AG08396 (cell line): ENCODE data around the gene DRGX.

ENCODE experiments used
- DNase-seq: peaks from one replicate; pipeline ENCODE4 v3.0.0; 2012; ENCODE audit warnings: low spot score, mixed read lengths

Gene DRGX

DNA sequence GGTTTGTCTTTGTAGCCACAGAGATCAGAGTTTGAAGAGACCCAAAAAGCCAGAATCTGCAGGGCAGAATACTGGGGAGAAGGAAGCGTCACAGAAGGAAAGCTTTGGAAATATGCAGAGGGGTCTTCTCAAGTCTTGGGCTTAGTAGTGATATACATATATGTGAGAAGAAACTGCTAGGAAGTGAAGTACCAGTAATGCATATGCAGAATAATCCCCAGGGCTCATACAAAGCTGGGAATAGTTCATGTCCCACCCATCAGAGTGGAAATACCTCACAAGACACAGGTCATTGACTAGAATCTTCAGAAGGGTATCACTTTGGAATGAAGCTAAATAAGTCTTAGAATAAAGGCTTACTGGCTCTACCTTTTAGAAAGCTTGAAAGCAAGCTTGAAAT lies 57.3 kb downstream of the DRGX start:
- no peak for DNase-seq

DNA sequence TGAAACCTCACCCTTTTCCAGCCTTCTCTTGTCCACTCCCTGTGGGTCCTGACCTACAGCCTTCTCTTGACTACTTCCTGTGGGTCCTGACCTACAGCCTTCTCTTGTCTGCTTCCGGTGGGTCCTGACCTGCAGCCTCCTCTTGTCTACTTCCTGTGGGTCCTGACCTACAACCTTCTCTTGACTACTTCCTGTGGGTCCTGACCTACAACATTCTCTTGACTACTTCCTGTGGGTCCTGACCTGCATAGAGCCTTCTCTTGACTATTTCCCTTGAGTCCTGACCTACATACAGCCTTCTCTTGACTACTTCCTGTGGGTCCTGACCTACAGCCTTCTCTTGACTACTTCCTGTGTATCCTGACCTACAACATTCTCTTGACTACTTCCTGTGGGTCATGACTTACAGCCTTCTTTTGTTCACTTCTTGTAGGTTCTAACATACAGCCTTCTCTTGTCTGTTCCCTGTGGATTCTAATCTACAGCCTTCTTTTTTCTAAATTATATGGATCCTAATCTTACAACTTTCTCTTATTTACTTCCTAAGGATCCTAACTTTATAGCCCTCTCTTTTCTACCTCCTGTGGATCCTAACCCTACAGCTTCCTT lies 60.4 kb downstream of the DRGX start:
- DNase-seq, result no peak

DNA sequence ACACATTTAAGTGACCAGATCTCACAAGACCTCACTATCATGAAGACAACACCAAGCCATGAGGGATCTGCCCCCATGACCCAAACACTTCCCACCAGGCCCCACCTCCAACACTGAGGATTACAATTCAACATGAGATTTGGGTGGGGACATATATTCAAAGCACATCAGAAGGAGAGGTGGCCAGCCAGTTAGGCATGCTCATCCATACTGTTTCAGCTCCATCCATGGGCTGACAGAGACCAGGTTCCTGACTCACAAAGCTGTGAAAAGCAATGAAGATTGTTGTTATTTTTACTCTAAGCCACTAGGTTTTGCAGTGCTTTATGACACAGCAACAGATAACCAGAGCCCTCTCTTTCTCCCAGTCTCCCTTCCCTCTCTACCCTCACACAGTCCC lies 60.9 kb downstream of the DRGX start:
- no peak for DNase-seq

DNA sequence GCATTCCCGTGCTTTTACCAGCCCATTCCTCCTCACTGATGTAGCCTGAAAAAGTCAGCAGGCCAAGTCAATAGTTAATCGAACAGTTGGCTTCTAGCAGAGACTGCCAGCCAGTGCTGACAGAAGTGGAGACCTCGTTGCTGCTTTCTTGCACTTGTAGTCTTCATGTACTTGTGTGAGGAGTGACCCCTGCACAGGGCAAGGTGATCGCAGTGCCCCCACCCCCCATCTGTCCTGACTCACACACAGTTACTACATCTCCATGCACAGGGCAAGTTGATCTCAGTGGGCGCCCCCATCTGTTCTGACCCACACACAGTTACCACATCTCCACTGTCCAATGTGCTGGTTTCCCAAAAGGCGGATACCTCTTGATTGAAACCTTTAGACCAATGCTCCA lies 62.7 kb downstream of the DRGX start:
- no peak for DNase-seq

DNA sequence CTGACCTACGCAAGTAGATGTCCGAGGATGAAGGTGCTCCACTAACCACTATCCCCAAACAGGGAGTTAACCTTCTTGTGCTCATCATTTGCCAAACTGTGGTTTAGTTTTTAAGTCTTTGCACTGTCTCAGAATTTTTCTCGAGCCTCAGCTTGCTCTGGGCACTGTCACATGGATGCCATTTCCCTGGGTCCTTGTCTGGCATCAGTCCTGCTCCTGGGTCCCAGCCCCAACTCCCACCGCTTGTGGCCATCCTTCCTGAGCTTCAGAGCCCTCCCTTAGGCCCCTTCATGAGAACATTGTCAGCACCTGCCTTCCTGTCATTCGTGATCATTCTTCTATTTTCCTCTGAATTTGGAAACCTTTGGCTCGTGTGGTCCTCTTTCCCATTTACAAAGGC lies 63.1 kb downstream of the DRGX start:
- no peak for DNase-seq

DNA sequence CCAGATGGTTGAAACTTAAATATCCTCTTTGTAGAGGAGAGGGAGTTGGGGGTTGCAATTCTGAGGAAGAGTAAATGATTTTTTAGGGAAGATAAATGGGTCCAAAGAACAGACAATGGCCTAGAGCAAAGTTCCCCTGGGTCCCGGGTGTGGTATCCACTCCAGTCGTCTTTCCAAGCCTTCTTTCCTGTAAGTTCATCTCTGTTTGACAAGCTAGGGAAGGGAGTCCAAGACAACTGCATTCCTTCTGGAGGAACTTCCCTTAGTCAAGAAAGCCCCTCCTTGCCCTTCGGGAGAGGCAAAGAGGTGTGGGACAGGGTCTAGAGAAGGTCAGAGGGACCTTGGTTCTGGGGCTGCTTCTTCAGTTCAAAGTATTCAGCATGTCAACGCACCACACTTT lies 63.6 kb downstream of the DRGX start:
- no peak for DNase-seq

DNA sequence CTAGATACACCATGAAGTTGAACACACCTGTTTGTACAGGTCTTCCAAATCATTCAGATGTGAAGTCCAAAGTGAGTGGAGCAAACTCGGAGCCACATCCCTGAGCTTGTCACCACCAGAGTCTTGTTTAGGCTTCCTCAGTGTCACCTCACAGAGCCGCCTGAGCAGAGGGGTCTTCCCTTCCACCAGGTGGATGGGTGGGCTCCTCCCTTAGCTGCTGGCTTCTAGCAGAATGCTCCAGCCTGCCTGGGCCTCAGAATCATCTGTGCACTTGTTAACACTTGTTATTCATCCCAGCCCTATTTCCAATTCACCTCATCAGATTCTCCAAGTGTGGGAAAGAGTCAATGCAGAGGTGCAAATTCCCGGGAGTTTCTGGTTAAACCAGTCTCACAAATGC lies 64.5 kb downstream of the DRGX start:
- no peak for DNase-seq

DNA sequence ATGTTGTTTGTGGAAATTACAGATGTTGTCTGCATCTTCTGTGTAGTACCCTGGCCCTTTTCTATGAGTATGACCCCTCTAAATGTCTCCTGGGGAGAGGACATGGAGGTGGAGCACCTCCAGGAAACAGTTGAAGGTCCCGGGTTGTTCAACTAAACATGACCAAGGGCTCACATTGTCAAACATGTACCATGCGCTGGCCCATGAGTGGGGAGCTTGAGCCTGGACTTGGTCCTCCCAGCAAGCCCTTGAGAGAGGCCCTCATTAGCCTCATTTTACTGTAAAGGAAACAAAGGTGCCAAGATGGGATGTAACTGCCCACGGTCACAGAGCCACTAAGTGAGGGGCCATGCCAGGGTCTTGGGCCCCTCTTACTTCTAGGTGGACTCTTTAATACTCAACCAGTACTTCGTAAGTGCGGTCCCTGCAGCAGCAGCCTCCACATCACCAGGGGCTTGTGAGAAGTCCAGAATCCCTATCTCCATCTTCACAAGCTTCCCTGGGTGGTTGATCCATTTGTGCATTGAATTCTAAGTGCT lies 65.7 kb downstream of the DRGX start:
- DNase-seq, result no peak

DNA sequence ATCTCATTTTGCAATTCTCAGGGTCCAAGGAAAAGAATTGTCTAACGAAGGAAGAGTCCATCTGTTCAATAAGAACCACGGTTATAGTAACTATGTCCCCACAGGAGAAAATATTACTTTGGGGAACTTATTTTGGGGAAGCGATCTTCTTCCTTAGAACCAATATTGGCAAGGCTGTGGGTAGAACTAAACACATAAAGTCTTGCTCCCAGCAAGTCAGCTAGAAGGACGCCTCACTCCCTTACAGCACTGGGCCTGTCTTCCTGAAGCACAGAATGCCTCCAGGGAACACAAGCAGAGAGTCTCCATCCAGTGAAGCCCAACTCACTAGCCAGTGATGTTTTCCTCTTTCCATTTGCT lies 66.8 kb downstream of the DRGX start:
- DNase-seq, result no peak

DNA sequence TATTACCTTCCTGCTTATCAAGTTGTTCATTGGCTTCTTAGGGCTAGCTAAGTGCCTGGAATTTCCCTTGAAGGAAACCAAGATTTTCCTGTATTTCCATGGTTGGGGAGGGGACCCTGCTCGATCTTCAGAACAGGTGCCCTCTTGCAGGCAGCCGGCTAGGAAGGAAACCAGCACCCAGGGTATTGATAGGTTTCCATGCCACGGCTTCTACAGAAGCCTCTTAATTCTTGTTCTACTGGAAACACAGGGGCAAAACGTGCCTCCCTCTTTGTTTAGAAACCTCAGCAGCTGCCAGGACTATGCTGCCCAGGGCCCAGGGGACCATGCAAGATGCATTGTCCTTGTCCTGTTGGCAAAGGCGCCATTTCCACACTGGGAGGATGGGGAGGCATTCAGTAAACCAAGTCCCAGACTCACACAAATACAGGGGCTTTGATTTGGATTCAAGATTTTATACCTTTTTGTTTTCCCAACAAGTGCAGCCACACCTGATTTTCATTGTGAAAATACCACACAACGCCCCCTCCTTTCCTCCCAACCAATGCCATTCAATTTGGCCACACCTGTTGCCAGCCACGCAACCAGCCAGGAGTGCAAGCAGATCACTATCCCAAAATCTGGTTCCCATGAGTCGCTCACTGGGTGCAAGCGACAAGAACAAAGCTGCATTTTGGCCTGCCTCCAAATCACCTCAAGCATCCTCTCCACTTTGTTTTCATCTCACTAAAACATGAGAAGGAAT lies 67.3 kb downstream of the DRGX start:
- DNase-seq, result no peak

DNA sequence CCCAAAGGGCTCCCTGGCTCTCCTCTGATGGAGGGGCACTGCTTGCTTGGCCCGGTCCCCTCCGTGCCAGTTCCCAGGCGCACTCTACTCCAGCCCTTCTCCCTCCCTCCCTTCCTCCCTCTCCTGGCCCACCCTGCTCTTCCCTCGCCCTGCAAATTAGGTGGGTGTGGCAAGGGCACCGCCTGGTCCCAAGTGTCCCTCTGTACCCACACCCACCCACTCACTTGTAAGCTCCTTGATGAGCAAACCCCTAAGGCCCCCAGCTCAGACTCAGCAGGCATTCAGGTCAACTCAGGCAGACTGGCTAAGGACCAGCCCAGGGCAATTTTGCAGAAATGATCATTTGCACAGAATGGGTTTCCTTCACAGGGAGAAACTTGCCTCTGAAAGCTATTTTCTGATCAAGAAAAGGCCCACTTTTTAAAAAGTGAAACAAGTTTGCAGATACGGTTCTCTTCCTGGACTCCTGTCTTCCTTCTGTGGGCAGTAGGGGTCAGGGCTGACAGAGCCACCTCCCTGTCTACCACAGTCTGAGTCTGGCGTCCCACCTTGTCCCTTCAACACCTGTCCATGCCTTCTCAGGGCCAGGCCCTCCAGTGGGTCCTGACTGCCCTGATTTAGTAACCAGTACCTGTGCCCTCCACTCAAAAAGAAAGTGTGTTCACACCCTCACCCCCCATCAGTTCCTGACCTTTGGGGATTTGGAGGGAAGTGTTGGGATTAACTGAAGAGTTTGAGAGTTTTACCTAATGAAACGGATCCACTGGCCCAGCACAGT lies 68.7 kb downstream of the DRGX start:
- DNase-seq, result no peak

DNA sequence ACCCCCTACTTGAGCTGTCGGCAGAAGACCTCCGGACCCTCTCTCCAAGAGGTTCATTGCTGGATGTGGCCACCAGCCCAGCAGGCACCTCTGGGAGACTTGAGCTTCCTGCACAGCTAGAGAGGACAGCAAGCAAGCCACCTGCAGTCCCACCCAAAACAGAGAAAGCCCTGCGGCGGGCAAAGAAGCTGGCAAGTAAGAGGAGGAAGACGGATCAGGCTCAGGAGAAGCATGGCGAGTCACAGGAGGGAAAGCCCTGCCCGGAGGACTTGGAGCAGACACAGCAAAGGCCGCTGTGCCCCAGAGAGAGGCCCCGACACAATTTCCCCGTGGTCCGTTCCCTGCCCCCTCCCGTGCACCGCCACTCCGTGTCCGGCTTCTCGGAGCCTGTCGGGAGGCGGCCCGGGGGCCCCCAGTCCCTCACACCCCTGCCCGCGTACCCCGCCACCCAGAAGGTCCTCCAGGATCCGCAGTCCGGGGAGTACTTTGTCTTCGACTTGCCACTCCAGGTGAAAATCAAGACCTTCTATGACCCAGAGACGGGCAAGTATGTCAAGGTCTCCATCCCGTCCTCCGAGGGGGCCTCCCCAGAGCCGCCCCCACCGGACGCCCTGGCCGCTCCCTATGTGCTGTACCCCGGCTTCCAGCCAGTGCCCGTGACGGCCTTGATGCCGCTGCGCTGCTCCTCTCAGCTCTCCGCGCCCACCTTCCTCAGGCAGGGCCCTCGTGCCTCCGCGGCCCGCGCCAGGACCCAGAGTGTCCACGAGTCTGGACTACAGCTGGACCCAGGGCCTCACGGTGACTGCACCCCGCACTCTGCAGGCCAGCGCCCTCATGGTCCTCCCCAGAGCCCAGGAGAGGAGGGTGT lies 69.7 kb downstream of the DRGX start:
- no peak for DNase-seq

DNA sequence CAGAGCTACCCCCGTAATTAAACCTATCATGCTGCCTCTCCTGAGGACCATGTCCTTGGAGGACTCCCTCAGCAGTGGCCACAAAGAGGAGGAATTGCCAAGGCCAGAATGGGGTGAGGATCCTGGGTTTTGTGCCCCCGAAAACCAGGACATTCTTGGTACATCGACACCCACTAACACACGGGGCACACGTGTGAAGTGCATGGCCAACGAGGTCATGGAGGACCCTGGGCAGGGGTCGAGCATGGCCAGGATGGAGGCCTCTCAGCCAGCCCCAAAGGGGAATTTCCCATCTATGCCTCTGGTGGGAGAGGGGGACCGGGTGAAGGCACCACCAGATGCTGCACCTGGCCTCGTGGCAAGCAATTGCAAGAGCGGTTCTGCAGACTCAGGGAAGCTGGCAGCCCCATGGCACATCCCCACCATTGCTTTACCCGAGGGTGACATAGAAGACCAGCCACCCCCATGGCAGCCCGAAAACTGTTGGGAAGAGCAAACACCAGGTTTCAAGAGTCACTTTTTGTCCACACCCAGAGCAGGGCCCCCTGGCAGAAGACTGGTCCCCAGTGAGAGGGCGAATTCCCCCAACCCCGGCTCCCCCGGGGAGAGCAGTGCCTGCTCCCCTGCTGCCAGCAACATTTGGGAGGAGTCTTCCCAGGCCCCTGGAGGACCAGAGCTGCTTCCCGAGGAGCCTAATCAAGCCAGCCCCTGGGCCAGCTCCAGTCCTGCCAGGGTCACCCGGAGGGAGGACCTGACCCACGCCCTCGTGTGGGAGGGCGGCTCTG lies 70.6 kb downstream of the DRGX start:
- no peak for DNase-seq

DNA sequence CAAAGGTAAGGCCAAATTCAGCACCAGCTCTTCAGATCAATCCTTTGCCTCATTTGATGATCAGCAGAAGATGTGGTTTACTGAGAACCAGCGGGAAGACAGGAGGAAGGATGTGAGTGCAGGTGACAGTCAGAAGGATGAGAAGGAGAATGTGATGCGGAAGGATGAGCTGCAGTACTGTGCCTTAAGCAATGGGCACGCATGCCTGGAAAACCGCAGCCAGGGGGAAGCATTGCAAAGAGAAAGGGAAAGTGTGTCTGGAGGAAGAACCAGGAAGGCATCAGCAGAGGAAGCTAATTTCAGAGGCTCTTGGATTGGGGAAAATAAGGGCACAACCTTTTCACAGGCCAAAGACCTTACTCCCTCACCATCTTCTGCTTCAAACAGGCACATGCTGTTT lies 71.2 kb downstream of the DRGX start:
- DNase-seq, result no peak

DNA sequence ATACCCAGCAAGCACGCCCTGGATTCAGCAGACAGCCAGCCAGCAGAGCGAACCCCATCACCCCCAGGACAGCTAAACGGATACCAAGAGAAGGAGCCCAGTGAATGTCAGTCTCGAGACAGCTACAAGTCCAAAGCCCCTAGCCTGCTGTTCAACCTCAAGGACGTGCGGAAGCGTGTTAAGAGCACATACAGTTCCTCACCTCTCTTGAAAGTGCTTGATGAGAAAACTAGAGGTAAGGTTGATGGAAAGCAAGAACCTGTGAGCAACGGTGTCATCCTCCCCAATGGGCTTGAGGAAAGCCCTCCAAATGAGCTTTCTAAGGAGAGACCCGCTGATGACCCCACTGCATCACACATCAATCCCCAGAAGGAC lies 72.0 kb downstream of the DRGX start:
- DNase-seq, result no peak

DNA sequence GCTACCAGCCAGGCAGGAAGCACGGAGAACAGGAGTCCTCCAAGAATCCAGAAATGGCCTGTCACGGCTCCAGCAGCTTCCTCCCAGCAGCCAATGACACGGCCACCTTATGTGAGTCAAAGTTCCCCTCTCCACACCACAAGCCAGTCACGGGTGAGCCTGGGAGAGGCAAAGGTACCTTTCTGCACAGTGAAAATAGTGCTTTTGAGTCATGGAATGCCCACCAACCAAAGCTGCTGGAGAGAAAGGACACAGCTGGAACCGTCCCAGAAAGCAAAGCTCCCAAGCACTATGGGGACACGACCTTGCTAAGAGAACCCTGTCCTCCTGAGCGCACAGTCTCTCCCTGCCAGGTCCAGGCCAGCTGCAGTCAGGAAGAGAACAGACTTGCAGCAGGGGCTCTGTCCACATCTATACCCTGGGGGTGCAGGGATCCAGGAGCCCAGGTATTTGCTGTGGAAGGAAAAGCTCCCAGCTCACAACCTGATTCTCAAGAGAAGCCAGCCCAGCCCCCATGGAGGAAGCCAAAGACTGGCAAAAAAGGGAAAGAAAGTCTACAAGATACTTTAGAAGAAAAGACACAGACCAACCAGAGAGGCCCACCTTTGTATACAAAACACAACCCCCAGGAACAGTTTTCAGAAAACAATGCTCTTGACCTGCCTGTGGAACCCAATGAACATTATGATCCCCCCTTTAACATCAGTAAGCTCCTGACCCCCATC lies 72.6 kb downstream of the DRGX start:
- DNase-seq, result no peak

DNA sequence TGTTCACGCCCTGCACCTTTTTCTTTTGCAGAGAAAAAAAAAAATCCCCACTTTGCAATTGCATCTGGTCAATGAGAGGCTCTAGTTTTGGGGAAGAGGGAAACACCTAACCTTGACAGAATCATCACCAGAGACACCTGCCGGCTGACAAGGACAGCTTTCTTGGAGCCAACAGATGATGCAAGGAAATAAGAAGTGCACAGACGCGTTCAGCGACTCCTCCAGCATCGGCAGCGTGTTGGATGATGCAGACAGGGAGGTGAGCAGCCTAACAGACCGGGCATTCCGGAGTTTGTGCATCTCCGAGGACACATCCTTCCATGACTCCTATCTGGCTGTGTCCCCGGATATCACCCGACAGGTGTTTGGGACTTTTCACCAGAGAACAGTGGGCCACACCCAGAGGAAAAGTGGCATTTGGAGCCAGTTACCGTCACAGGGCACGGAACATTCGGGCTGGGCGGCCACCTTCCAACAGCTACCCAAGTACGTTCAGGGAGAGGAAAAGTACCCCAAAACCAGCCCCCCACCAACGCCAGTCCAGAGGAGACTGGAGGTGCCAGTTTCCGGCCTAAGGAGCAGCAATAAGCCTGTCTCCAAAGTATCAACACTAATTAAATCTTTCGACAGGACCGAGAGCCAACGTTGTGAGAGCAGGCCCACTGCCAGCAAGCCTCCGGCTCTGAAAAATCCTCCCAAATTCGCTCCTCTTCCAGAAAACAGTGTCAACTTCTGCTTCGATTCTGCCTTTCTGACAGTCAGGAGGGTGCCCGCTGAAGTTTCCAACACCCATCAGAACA lies 73.3 kb downstream of the DRGX start:
- no peak for DNase-seq

DNA sequence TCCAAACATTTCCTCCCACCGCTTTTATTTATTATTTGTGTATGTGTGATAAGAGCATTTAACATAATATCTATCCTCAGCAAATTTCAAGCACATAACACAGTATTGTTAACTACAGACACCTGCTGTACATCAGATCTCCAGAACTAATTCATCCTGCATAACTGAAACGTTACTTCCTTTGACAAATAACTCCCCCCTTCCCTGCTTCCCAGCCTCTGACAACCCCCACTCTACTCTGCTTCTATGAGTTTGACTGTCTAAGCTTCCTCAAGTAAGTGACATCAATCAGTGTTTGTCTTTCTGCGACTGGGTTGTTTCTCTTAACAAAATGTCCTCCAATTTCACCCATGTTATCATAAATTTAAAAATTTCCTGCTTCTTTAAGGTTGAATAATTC lies 74.9 kb downstream of the DRGX start:
- no peak for DNase-seq

DNA sequence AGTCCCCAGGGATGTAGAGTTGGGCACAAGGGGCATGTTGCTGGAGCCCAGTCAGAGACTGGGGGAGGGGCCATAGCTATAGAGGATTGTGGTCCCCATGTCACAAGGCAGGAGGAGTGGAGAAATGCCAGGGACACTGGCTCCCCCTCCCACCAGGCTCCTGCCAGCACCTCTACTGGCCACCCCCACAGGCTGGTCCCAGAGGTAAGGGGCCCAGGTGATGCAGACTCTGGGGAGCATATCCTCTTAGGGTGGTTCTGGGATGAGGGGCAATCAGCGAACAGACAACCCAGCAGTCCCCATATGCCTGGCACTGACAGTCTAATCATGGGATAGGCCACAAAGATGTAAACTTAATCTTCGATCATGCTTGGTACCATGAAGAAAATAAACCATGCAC lies 75.7 kb downstream of the DRGX start:
- no peak for DNase-seq

DNA sequence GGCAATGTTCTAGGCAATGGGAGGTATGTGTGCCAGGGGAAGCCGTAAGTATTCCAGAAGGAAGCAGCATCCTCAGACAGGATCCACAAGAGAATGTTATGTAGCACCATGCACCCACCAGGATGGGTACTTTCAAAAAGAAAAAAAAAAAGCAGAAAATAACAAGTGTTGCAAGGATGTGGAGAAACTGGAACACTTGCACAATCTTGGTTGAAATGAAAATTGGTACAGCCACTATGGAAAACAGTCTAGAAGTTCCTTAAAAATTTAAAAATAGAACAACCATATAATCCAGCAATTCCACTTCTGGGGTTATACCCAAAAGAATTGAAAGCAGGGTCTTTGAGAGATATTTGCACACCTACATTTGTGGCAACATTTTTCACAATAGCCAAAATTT lies 76.7 kb downstream of the DRGX start:
- no peak for DNase-seq
